GM19240 (cell line): ENCODE measurements around the gene WDR88.
A peak's percentile ranks its signal among the peaks of the same experiment; 100 is the strongest.
"Not testable (repeated sequence)": the region's sequence is repeated elsewhere in the genome, so short reads cannot be mapped to it uniquely, and the experiment has no call there.

ENCODE experiments used
- DNase-seq: peaks from one replicate; pipeline ENCODE4 v3.0.0; 2011; ENCODE audit warnings: low spot score; ENCODE audit not compliant: insufficient read length

Gene WDR88

GRCh38 chr19:33126712-33127111, 5.2 kb upstream of the WDR88 start:
- not testable (repeated sequence) for DNase-seq

- DNase-seq, result no peak
These were observed 2.0 kb upstream of the WDR88 start for GRCh38 chr19:33129901-33130300.

- DNase-seq, result no peak
These were observed 1.5 kb upstream of the WDR88 start for GRCh38 chr19:33130433-33130832.

- no peak for DNase-seq
These were observed 511 bp downstream of the WDR88 start for GRCh38 chr19:33132425-33132824.

GRCh38 chr19:33133438-33134031, 1.6 kb downstream of the WDR88 start:
- no peak for DNase-seq

GRCh38 chr19:33134571-33135041, 2.7 kb downstream of the WDR88 start:
- no peak for DNase-seq

GRCh38 chr19:33139165-33139564, 7.3 kb downstream of the WDR88 start:
- no peak for DNase-seq

- DNase-seq, result peak; percentile 64
These were observed 12.0 kb downstream of the WDR88 start for GRCh38 chr19:33143897-33144405.

- no peak for DNase-seq
These were observed 14.3 kb downstream of the WDR88 start for GRCh38 chr19:33146209-33146608.

GRCh38 chr19:33147538-33147937, 15.6 kb downstream of the WDR88 start:
- no peak for DNase-seq

- DNase-seq, result no peak
These were observed 19.1 kb downstream of the WDR88 start for GRCh38 chr19:33150852-33151518.

- DNase-seq, result no peak
These were observed 20.3 kb downstream of the WDR88 start for GRCh38 chr19:33152176-33152575.

GRCh38 chr19:33152625-33153024, 20.7 kb downstream of the WDR88 start:
- not testable (repeated sequence) for DNase-seq

GRCh38 chr19:33154313-33154712, 22.4 kb downstream of the WDR88 start:
- DNase-seq, result not testable (repeated sequence)

GRCh38 chr19:33156334-33156733, 24.4 kb downstream of the WDR88 start:
- DNase-seq, result no peak

- DNase-seq, result no peak
These were observed 26.0 kb downstream of the WDR88 start for GRCh38 chr19:33157906-33158305.

GRCh38 chr19:33158365-33158764, 26.5 kb downstream of the WDR88 start:
- no peak for DNase-seq

- DNase-seq, result no peak
These were observed 27.2 kb downstream of the WDR88 start for GRCh38 chr19:33159149-33159548.

GRCh38 chr19:33159893-33160292, 28.0 kb downstream of the WDR88 start:
- DNase-seq, result no peak

GRCh38 chr19:33161201-33161600, 29.3 kb downstream of the WDR88 start:
- no peak for DNase-seq

GRCh38 chr19:33163481-33163880, 31.6 kb downstream of the WDR88 start:
- DNase-seq, result no peak

- DNase-seq, result not testable (repeated sequence)
These were observed 34.1 kb downstream of the WDR88 start for GRCh38 chr19:33166037-33166436.

GRCh38 chr19:33167438-33167837, 35.5 kb downstream of the WDR88 start:
- DNase-seq, result no peak
